Measurements from ENCODE around the gene BTBD19.
"Not testable (repeated sequence)": the region's sequence is repeated elsewhere in the genome, so short reads cannot be mapped to it uniquely, and the experiment has no call there.

The BTBD19 gene

GRCh38 chr1:44808063-44808937 is at the start of gene BTBD19:
BTBD19 (plus strand) TSS chr1:44808523; CDS start chr1:44808821, 298 bp downstream.
- no peak for TF ChIP-seq CTCF (IDR thresholded peaks at IDR 0.05; ENCODE audit: low read depth, low read length)
- peak within 1 kb of the TSS; percentile 60 for H3K4me3 ChIP-seq (ENCODE audit: low read depth, low read length)

GRCh38 chr1:44759077-44759476 is 49.2 kb upstream of the BTBD19 start:
- no peak for TF ChIP-seq CTCF (IDR thresholded peaks at IDR 0.05; ENCODE audit: low read depth, low read length)

GRCh38 chr1:44760876-44761275 is 47.4 kb upstream of the BTBD19 start:
- no peak for TF ChIP-seq CTCF (IDR thresholded peaks at IDR 0.05; ENCODE audit: low read depth, low read length)
- no peak overlapping the region for H3K4me3 ChIP-seq (ENCODE audit: low read depth, low read length)

More at GRCh38 chr1:44759077-44759476, 49.2 kb upstream of the BTBD19 start:
- no peak overlapping the region for H3K4me3 ChIP-seq (ENCODE audit: low read depth, low read length)

- not testable (repeated sequence) for H3K4me3 ChIP-seq (ENCODE audit: low read depth, low read length)
Measured at GRCh38 chr1:44766421-44766820, 41.9 kb upstream of the BTBD19 start.

GRCh38 chr1:44775078-44775929 is 33.0 kb upstream of the BTBD19 start, which contains the start of gene RPS8:
RPS8 (plus strand) TSS chr1:44775540; CDS start chr1:44775597, 57 bp downstream.
- no peak for TF ChIP-seq CTCF (IDR thresholded peaks at IDR 0.05; ENCODE audit: low read depth, low read length)
- peak within 1 kb of the TSS; percentile 93 for H3K4me3 ChIP-seq (ENCODE audit: low read depth, low read length)

GRCh38 chr1:44775930-44776729 is 32.2 kb upstream of the BTBD19 start:
- H3K4me3 ChIP-seq (ENCODE audit: low read depth, low read length), result peak overlapping the region; percentile 93

More at GRCh38 chr1:44775930-44776729, 32.2 kb upstream of the BTBD19 start:
- TF ChIP-seq CTCF (IDR thresholded peaks at IDR 0.05; ENCODE audit: low read depth, low read length), result no peak

Measured in WI38 (cell line).